Endodermal cell (in vitro differentiated cells): Measurements from ENCODE around the gene EFTUD2. TPM values are rescaled to one million over a fixed set of nuclear protein-coding genes. Genes with fewer than 3 reads are reported as not detected.

Source experiments
- DNase-seq: peaks from one replicate; pipeline ENCODE4 v3.0.0-alpha.2; 2017
- H3K27ac ChIP-seq: 2 replicates; pipeline ENCODE4 v1.5.1; 2013; ENCODE audit warnings: mild to moderate bottlenecking, low read depth, low read length, moderate library complexity
- H3K27me3 ChIP-seq: 2 replicates; pipeline ENCODE4 v1.6.1; 2013; ENCODE audit warnings: mild to moderate bottlenecking, low read length, moderate library complexity; ENCODE audit not compliant: insufficient read depth, control insufficient read depth, poor library complexity, severe bottlenecking
- H3K36me3 ChIP-seq: 2 replicates; pipeline ENCODE4 v1.7.0; 2013; ENCODE audit warnings: mild to moderate bottlenecking, low read length, moderate library complexity; ENCODE audit not compliant: control insufficient read depth, insufficient read depth
- H3K4me1 ChIP-seq: one replicate; pipeline ENCODE4 v1.7.0; 2013; ENCODE audit warnings: low read length; ENCODE audit not compliant: control insufficient read depth, insufficient read depth
- H3K4me3 ChIP-seq: 2 replicates; pipeline ENCODE4 v1.5.1; 2013; ENCODE audit warnings: mild to moderate bottlenecking, low read length, moderate library complexity
- H3K9ac ChIP-seq: 2 replicates; pipeline ENCODE4 v1.6.1; 2013; ENCODE audit warnings: mild to moderate bottlenecking, low read length, moderate library complexity; ENCODE audit not compliant: poor library complexity, severe bottlenecking; ENCODE audit errors: extremely low read depth
- H3K9me3 ChIP-seq: 2 replicates; pipeline ENCODE4 v1.6.1; 2013; ENCODE audit warnings: mild to moderate bottlenecking, low read length, moderate library complexity; ENCODE audit not compliant: control insufficient read depth
- H3K27ac Mint-ChIP-seq: 2 replicates; pipeline ENCODE4 v1.8.0; 2020; ENCODE audit warnings: mixed read lengths
- H3K27me3 Mint-ChIP-seq: 2 replicates; pipeline ENCODE4 v1.8.0; 2021; ENCODE audit warnings: mild to moderate bottlenecking, mixed read lengths; ENCODE audit not compliant: insufficient read depth
- H3K36me3 Mint-ChIP-seq: 2 replicates; pipeline ENCODE4 v1.8.0; 2020; ENCODE audit warnings: low read depth, mixed read lengths
- H3K4me1 Mint-ChIP-seq: 2 replicates; pipeline ENCODE4 v1.8.0; 2020; ENCODE audit warnings: mixed read lengths
- H3K4me3 Mint-ChIP-seq: 2 replicates; pipeline ENCODE4 v1.8.0; 2020; ENCODE audit warnings: mild to moderate bottlenecking, moderate library complexity, mixed read lengths
- H3K9me3 Mint-ChIP-seq: 2 replicates; pipeline ENCODE4 v1.8.0; 2020; ENCODE audit warnings: mild to moderate bottlenecking, mixed read lengths
- WGBS, 2 experiments: methylation state at CpG; one replicate each; pipeline versions ENCODE4 v1.1.5 to v1.1.7; 2013; ENCODE audit warnings: missing lambda C conversion rate in 2 of 2, mixed read lengths in 1 of 2; ENCODE audit not compliant: insufficient coverage in 1 of 2, insufficient read length in 1 of 2; 5-methylcytosine and 5-hydroxymethylcytosine counted together
- total RNA-seq, 2 donors: library from RNA; stranded (reverse); fragmentation: NEBNext Ultra II Directional in 1 of 2; extraction: Animal tissue kit (Norgen Biotek cat#: 25700) in 1 of 2; gene quantifications; 2 replicates in 1 of 2; 3 replicates in 1 of 2; pipeline ENCODE4 v1.2.1, GENCODE V29; 2021
- TF ChIP-seq, protein P1 (sequence below): fragments of 200-600 bp; sonication (generic); conservative IDR thresholded peaks from 2 replicates; pipeline ENCODE4 v1.5.0; 2021; ENCODE audit warnings: antibody characterized with exemption, mild to moderate bottlenecking

The EFTUD2 gene
- total RNA-seq, 2 donors from 2014 or later = 145 to 171 TPM

DNA sequence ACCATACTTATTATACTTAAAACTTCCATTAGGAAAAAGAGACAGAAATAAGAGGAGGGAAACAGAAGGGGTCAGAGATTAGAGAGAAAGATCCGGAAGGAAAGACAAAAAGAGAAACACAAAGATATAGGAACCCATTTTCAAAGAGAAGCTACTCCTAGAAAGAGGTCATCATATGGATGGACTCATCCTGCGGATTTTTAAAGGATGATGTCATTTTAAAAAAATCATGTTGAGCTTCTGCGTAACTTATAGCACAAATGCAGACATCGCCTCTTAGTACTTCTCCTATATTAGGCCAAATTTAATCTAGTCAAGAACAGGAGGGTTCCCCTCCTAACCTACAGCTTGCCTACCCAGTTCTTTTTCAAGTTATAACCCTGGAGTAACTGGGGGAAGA, 18.1 kb downstream of the EFTUD2 start:
- Mint-ChIP-seq H3K4me1 (no peaks in the 10 kb centered on the region), H3K4me3 (no peak overlapping the region), H3K27me3 (no peaks in the 10 kb centered on the region), H3K36me3 (peaks cover 71% of the 10 kb centered on the region), H3K9me3 (no peaks in the 10 kb centered on the region), H3K27ac (no peak overlapping the region)
- Histone ChIP-seq H3K27ac (no peak overlapping the region), H3K4me1 (no peaks in the 10 kb centered on the region), H3K9ac (no peak overlapping the region), H3K9me3 (no peaks in the 10 kb centered on the region), H3K4me3 (no peak overlapping the region), H3K27me3 (no peaks in the 10 kb centered on the region), H3K36me3 (peaks cover 94% of the 10 kb centered on the region)
- WGBS, 2 experiments = 97 to 98% methylated on average over 4 of the region's 4 CpGs
- DNase-seq = no peak
- TF ChIP-seq, protein P1, sequence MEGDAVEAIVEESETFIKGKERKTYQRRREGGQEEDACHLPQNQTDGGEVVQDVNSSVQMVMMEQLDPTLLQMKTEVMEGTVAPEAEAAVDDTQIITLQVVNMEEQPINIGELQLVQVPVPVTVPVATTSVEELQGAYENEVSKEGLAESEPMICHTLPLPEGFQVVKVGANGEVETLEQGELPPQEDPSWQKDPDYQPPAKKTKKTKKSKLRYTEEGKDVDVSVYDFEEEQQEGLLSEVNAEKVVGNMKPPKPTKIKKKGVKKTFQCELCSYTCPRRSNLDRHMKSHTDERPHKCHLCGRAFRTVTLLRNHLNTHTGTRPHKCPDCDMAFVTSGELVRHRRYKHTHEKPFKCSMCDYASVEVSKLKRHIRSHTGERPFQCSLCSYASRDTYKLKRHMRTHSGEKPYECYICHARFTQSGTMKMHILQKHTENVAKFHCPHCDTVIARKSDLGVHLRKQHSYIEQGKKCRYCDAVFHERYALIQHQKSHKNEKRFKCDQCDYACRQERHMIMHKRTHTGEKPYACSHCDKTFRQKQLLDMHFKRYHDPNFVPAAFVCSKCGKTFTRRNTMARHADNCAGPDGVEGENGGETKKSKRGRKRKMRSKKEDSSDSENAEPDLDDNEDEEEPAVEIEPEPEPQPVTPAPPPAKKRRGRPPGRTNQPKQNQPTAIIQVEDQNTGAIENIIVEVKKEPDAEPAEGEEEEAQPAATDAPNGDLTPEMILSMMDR = no peak

DNA sequence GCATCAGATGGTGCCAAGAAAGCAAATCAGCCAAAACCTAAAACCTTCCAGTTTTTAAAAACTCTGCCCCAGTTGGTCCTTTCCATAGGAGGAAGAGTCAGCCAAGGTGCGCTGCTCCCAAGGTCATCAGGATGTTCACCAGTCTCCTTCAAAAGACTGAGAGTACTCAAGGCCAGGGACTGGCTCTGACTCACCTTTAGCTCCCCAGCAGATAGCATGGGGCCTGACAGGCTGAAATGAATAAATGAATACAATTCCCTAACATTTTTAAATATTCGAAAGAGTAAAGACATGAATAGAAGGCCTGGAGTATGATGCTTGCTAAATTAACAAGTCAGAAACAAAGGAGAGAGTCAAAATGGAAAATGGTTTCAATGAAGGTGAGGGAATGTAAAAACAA, 19.2 kb downstream of the EFTUD2 start:
- H3K4me1 ChIP-seq = no peaks in the 10 kb centered on the region
- Mint-ChIP-seq H3K4me1 (no peaks in the 10 kb centered on the region), H3K36me3 (peaks cover 72% of the 10 kb centered on the region), H3K27me3 (no peaks in the 10 kb centered on the region), H3K27ac (no peak overlapping the region), H3K4me3 (no peak overlapping the region), H3K9me3 (no peaks in the 10 kb centered on the region)
- no peak overlapping the region for H3K4me3 ChIP-seq
- no peaks in the 10 kb centered on the region for H3K9me3 ChIP-seq
- no peak for DNase-seq
- TF ChIP-seq, protein P1 = no peak
- peaks cover 92% of the 10 kb centered on the region for H3K36me3 ChIP-seq
- no peaks in the 10 kb centered on the region for H3K27me3 ChIP-seq
- H3K27ac ChIP-seq = no peak overlapping the region
- no peak overlapping the region for H3K9ac ChIP-seq
- WGBS, 2 experiments = 95 to 100% methylated on average over 1 to 2 of the region's 2 CpGs

DNA sequence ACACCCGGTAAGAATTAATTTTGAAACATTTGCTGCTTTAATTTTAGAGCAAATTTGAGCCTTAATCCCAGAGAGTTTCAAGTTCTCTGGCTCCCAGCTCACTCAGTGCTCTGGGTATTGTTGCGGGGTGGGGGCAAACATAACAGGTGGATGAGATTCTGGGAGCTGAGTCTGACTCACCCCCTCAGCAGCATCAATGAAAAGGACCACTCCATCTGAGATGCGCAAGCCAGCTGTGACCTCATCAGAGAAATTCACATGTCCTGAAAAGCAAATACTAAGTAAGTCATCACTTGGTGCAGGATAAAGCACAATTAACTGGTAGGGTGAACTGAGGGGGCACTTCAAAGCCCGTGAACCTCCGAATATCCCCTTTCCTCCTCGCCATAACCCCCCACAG, 19.9 kb downstream of the EFTUD2 start:
- TF ChIP-seq, protein P1 = no peak
- H3K9ac ChIP-seq = no peak overlapping the region
- H3K9me3 ChIP-seq = no peaks in the 10 kb centered on the region
- H3K4me3 ChIP-seq = no peak overlapping the region
- WGBS, 2 experiments = 95 to 100% methylated on average over 3 to 6 of the region's 6 CpGs
- no peak overlapping the region for H3K27ac ChIP-seq
- Mint-ChIP-seq H3K36me3 (peaks cover 67% of the 10 kb centered on the region), H3K27me3 (no peaks in the 10 kb centered on the region), H3K27ac (no peak overlapping the region), H3K4me1 (no peaks in the 10 kb centered on the region), H3K9me3 (no peaks in the 10 kb centered on the region), H3K4me3 (no peak overlapping the region)
- no peaks in the 10 kb centered on the region for H3K4me1 ChIP-seq
- H3K36me3 ChIP-seq = peaks cover 91% of the 10 kb centered on the region
- no peaks in the 10 kb centered on the region for H3K27me3 ChIP-seq
- no peak for DNase-seq
